ENCODE measurements around the gene ZCCHC24.

Gene ZCCHC24

DNA sequence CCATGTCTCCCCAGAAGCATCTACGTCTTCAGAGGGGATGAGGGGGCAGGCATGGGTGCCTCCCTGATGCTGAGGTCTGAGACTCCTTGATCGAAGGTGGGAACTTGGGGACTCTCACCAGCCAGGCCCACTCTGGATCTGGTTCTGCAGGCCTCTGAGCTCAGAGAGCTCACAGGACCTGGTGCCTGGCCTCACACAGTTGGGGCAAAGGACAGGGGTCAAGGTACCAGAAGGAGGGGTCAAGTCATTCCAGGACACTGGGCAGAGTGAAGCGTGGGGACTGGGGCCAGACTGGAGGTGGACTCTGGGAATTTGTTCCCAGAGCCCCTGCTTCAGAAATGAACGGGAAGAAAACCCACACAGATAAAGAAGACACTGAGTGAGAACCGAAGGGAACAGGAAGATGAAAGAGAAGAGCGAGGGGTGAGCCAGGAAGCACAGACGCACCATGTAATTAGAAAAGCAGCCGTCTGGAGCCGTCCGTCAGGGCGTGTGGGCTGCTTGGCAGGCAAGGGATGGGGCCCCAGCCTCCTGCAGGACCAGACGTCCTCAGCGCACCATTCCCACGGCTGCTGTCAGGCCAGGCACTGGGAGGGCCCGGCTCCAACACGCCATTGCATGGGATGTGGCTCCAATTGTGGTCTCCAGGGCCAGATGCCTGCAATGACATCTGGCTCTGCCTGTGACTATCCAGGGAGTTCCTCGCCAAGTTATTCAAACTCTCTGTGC is 47.7 kb downstream of the ZCCHC24 start:
- DNase-seq (ENCODE audit: low read depth), result no peak

DNA sequence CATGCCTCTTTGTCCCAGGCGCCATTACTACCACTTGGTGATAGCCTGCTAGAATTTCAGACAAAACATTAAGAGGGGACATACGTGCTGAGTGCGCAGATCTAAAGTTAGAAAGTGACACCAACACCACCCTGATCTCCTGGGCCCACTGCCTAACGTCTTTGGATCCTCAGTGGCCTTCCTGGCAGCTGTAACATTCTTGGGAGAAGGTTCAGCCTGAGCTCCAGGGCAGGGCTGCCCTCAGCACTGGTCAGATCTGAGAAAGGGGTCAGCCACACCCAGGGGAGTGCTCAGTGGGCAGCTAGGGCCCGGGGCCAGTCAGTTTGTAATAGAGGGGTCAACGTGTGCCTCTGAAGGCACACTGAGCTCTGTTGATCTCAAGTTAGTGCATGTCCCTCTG is 48.4 kb downstream of the ZCCHC24 start:
- no peak for DNase-seq (ENCODE audit: low read depth)

- no peak for DNase-seq (ENCODE audit: low read depth)
These were observed 48.9 kb downstream of the ZCCHC24 start for GRCh38 chr10:79396520-79396919.

GRCh38 chr10:79394664-79395063 is 50.8 kb downstream of the ZCCHC24 start:
- DNase-seq (ENCODE audit: low read depth), result no peak

DNA sequence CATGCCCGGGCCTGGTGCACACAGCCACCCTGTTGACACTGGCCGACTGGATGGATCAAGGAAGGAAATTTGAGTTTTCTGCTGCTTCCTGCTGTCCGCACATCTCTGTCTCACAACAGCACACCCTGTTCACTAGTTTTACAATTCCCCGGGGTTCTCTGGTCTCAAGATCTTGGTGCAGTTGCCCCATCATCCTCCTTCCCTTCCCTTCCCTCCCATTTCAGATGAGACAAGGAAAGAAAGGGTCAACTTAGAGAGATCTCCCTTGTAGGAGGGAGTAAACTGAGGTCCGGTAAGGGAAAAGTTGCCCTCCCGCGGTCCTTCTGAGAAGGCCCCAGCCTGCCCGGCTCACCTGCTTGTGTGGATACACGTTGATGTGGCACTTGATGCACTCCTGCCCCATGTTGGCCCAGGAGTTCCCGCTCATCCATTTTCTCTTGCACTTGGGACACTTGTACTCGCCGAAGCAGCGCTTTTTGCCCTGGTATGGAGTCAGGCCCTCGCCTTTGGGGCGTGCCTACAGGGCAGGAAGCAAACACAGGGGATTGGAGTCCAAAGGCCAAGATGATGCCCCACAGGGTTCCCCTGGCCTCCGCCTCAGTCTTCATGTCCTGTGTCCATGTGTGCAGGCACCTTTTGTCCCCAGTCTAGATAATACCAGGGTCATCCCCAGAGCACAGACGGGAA is 51.4 kb downstream of the ZCCHC24 start:
- DNase-seq (ENCODE audit: low read depth), result no peak

- DNase-seq (ENCODE audit: low read depth), result no peak
These were observed 52.1 kb downstream of the ZCCHC24 start for GRCh38 chr10:79393221-79393923.

DNA sequence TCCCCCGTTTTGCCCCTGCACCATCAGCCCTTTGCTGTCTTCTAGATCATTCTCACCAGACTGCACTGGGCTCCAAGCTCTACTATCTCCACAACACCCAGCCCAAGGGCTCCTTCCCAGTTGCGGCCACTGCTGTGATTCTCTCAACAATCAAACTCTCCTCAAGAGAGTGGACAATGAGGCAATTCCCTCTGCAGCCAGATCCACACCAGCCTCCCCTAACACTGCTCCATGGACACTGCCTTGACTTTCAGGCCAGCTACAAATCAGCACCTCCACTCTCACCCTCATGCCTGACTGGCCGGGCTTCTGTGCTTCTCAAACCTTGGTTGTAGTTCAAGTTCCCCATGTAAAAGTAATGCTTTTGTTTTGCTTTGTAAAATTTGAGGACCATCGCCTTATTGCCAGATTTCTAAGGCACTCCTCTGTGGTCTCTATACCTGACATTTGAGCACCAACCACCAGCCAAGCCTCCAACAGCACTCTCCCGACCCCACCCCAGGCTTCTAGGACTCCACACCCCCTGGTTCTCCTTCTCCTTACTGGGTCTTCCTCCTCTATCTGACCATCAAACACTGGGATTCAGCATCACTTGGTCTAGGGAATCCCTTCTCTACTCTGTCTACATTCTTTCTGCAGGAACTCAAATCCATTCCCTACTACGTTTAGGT is 52.8 kb downstream of the ZCCHC24 start:
- DNase-seq (ENCODE audit: low read depth), result no peak

- DNase-seq (ENCODE audit: low read depth), result no peak
These were observed 53.4 kb downstream of the ZCCHC24 start for GRCh38 chr10:79392020-79392398.

DNA sequence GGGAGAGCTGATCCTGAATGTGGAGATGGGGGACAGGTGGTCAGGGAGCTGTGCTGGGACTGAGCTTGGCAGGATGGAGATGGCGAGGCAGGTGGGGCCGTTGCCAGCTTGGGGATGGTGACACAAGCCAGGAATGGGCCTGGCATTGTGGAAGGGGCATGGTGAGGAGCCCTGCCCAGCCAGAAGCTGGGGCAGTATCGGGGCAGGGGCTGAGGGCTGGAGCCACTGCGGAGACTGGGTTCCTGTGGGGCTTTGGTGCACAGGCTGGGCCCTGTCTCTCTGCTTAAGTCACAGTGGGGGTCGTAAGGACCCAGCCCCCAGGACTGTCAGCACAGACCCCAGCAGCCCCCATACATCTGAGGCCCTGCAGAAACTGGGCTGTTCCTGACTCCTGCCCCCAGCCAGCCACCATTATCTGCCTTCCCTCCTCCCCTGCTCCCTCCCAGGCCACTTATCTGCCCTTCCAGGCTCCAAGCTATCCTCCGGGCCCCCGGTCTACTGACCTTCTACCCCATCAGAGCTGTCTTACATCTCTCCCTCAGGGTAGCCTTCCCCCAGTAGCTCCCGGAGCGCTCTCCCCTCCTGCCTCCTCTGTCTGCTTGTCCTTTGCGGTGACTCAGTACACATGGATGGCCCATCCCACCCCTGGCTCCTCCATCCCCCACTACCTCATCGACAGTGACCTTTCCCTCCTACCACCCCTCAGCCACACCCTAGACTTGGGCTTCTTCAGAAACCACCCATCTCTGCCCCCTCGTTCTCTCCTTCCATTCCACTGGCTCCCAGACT is 54.0 kb downstream of the ZCCHC24 start:
- DNase-seq (ENCODE audit: low read depth), result no peak

DNA sequence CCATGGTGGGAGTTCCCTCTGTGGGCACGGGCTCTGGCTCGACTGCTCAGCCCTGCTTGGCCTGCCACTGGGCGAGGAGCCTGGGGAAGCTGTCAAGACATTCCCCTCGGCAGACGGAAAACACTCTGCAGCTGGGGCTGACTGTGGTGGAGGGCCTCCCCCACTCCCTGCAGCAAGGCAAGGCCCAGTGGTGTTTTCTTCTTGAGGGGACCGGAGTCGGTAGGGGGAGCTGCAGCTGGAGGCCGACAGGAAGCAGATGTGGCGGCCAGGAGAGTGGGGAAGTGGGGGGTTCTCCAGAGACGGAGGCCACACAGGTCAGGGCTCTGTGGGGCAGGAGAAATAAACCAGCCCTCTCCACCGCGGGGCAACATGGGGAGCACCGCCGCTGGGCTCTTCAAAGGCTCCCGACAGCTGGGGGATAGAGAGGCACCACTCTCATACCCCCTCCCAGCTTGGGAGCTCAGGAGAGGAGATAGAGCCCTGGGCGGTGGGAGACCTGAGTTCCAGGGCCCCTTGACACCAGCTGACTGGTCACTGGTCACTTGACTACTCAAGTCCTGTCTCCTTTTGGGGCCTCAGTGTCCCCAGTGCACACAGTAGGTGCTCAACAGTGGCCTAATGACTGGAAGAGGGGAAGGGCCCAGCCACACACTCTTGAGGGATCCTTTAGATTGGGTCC is 54.7 kb downstream of the ZCCHC24 start:
- DNase-seq (ENCODE audit: low read depth), result no peak

- DNase-seq (ENCODE audit: low read depth), result no peak
These were observed 55.4 kb downstream of the ZCCHC24 start for GRCh38 chr10:79390057-79390456.

- no peak for DNase-seq (ENCODE audit: low read depth)
These were observed 57.2 kb downstream of the ZCCHC24 start for GRCh38 chr10:79387974-79388850.

DNA sequence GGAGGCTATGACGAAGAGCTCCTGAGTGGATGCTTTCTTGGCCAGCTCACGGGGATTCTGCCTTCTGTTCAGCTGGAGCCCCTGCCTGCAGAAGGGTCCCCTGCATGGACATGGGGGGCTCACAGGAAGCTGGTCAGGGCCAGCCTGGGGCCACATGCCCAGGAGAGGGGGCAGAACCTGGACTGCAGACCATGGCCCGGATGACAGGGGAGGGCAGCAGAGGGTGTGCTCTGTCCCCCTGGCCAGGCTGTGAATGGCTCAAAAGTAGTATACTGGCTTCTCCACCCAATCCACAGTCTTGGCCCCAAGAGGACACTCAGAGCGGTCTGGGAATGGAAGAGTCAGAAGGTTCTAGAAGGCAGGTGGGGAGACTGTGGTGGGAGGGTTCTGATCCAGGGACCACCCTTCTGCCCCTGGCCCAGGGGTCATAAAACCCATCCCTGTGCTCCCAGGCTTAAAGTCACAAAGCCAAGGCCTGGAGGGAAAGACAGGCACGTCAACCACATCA is 57.9 kb downstream of the ZCCHC24 start:
- no peak for DNase-seq (ENCODE audit: low read depth)

GRCh38 chr10:79386637-79387465 is 58.6 kb downstream of the ZCCHC24 start:
- DNase-seq (ENCODE audit: low read depth), result no peak

- DNase-seq (ENCODE audit: low read depth), result no peak
These were observed 59.5 kb downstream of the ZCCHC24 start for GRCh38 chr10:79385804-79386531.

DNA sequence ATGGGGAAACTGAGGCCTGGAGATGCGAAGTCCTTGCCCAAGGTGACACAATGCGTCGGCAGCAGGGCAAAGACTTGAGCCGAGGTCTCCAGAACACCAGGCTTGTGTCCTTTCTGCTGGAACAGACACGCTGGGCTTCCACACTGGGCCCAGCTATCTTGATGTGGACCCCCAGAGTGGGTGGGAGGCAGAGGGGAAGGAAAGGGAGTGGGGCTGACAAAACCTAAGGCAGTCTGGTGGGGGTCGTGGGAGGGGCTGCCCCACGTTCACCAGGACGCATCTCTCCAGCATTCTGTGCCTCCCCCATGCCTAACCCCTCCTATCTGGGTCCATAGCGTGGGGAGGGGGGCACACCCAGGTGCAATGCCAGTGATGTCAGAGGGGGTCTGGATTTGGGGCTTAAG is 60.0 kb downstream of the ZCCHC24 start:
- no peak for DNase-seq (ENCODE audit: low read depth)

DNA sequence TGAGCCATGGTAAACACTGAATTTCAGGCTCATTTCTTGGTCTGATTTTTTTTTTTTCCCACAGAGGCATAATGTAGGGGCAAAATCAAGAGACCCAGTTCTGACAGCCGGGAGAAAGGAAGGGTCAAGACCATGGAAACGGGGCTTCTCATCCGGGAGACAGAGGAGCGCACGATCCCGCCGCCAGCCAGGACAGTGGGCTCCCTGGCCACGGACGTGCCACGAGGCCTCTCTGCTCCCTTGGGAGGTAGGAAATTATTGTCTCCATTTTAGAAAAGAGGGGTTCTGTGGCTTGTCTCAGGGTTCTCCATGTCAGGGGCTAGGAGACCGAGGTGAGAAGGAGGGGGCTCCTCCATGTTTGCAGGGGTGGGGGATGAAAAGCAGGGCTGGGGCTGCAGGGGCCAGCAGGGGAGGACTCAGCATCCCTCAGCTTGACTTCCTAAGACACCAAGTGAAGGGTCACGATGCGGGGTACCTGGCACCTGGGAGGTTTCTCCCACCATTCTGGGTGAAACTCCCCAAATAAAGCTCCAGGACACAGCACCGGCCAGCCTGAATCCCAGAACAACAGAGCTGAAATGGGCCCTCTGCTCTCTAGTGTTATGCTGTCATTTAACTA is 60.5 kb downstream of the ZCCHC24 start:
- DNase-seq (ENCODE audit: low read depth), result no peak

All from activated T-helper 1 cell treated with Interleukin-2 at 50 U/mL for 16 hours (primary cell).